ENCODE results near the gene FSD2. TPM values are rescaled to one million over a fixed set of nuclear protein-coding genes. Genes with fewer than 3 reads are reported as not detected.

Gene FSD2
- total RNA-seq, 1 experiment from 2014 or later, result not detected

DNA sequence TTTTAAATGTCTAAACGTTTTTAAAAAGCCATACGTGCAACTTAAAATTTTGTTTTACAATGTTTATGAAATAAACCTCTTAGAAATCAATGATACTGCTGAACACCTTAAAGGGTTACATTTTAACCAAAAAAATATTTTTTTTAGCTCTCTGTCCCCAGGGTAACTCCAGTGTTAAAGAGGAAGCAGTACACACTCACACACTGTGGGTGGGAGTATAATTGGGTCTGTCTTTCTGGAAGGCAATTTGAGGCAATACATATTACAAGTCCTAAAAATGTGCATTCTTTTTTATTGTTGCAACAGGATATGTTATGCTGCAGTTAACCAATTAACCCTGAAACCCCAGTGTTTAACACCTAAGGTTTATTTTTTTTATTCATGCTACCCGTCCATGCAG lies 37.7 kb upstream of the FSD2 start:
- TF ChIP-seq, protein P1, sequence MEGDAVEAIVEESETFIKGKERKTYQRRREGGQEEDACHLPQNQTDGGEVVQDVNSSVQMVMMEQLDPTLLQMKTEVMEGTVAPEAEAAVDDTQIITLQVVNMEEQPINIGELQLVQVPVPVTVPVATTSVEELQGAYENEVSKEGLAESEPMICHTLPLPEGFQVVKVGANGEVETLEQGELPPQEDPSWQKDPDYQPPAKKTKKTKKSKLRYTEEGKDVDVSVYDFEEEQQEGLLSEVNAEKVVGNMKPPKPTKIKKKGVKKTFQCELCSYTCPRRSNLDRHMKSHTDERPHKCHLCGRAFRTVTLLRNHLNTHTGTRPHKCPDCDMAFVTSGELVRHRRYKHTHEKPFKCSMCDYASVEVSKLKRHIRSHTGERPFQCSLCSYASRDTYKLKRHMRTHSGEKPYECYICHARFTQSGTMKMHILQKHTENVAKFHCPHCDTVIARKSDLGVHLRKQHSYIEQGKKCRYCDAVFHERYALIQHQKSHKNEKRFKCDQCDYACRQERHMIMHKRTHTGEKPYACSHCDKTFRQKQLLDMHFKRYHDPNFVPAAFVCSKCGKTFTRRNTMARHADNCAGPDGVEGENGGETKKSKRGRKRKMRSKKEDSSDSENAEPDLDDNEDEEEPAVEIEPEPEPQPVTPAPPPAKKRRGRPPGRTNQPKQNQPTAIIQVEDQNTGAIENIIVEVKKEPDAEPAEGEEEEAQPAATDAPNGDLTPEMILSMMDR (IDR thresholded peaks at IDR 0.05; ENCODE audit: unreplicated experiment), result no peak
- Mint-ChIP-seq H3K36me3 (ENCODE audit: insufficient read depth, unreplicated experiment) (no peaks in the 10 kb centered on the region), H3K4me3 (ENCODE audit: unreplicated experiment) (no peak overlapping the region), H3K9me3 (ENCODE audit: unreplicated experiment) (no peaks in the 10 kb centered on the region), H3K4me1 (ENCODE audit: insufficient read depth, unreplicated experiment) (no peaks in the 10 kb centered on the region), H3K27ac (ENCODE audit: low read depth, unreplicated experiment) (no peak overlapping the region), H3K27me3 (ENCODE audit: insufficient read depth, unreplicated experiment) (no peaks in the 10 kb centered on the region)
- ChIA-PET POLR2A (no interaction called here), CTCF (no interaction called here)
- no TSS peak for BruUV-seq (replicated peaks)
- no peak for DNase-seq (ENCODE audit: unreplicated experiment)
- intact Hi-C loops (cut with micrococcal nuclease), result no loop called here

DNA sequence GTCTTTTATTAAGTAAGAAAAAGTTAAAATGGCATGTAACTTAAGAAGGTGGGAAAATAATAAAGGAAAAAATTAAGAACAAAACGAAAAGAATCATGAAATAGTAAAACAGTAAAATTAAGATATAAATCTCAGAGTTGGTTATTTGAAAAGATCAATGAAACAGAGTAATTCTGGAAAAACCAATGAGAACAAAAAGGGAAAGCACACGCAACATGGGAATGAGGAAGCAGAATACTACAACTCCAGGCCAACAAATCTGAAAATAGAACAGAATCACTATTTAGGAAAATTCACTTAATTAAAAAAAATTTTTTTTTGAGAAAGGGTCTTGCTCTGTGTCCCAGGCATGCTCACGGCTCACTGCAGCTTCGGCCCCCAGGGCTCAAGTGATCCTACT lies 34.3 kb upstream of the FSD2 start:
- Mint-ChIP-seq H3K9me3 (ENCODE audit: unreplicated experiment) (no peaks in the 10 kb centered on the region), H3K4me3 (ENCODE audit: unreplicated experiment) (no peak overlapping the region), H3K4me1 (ENCODE audit: insufficient read depth, unreplicated experiment) (no peaks in the 10 kb centered on the region), H3K27me3 (ENCODE audit: insufficient read depth, unreplicated experiment) (no peaks in the 10 kb centered on the region), H3K27ac (ENCODE audit: low read depth, unreplicated experiment) (no peak overlapping the region), H3K36me3 (ENCODE audit: insufficient read depth, unreplicated experiment) (peaks cover 31% of the 10 kb centered on the region)
- TF ChIP-seq, protein P1 (IDR thresholded peaks at IDR 0.05; ENCODE audit: unreplicated experiment), result no peak
- ChIA-PET POLR2A (no interaction called here), CTCF (interaction anchor here (0.6 to 0.7 kb wide), 2 partner anchors 27 to 30 kb away, joined by 3 to 4 read pairs; no protein-coding TSS in a partner anchor)
- intact Hi-C loops (cut with micrococcal nuclease), result no loop called here
- no peak for DNase-seq (ENCODE audit: unreplicated experiment)
- no TSS peak for BruUV-seq (replicated peaks)

DNA sequence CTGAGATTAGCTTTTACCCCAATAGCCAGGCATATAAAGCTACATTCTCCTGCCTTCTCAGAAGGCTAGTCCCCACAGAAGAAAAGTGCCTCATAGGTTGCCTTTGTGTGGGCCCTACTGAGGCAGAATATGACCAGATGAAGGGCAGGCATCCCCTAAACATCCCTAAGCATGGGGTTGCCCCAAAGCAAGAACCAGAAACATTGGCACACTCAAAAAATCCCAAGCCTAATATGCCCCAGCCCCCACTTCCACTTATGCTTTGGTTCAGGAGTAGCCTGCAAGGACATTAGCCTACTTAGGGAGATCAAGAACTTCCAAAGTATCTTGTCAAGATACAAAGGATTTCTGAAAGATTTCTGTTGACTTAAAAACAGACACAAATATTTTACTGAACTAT lies 33.3 kb upstream of the FSD2 start:
- no peaks in the 10 kb centered on the region for H3K27me3 Mint-ChIP-seq (ENCODE audit: insufficient read depth, unreplicated experiment)
- BruUV-seq (replicated peaks), result no TSS peak
- no peaks in the 10 kb centered on the region for H3K9me3 Mint-ChIP-seq (ENCODE audit: unreplicated experiment)
- ChIA-PET CTCF (interaction anchor here (1.2 kb wide), 1 partner anchor 12 kb away, joined by 4 read pairs; no protein-coding TSS in a partner anchor), POLR2A (no interaction called here)
- no peak overlapping the region for H3K27ac Mint-ChIP-seq (ENCODE audit: low read depth, unreplicated experiment)
- peaks cover 41% of the 10 kb centered on the region for H3K36me3 Mint-ChIP-seq (ENCODE audit: insufficient read depth, unreplicated experiment)
- no peaks in the 10 kb centered on the region for H3K4me1 Mint-ChIP-seq (ENCODE audit: insufficient read depth, unreplicated experiment)
- no peak for DNase-seq (ENCODE audit: unreplicated experiment)
- TF ChIP-seq, protein P1 (IDR thresholded peaks at IDR 0.05; ENCODE audit: unreplicated experiment), result no peak
- intact Hi-C loops (cut with micrococcal nuclease), result no loop called here
- no peak overlapping the region for H3K4me3 Mint-ChIP-seq (ENCODE audit: unreplicated experiment)

DNA sequence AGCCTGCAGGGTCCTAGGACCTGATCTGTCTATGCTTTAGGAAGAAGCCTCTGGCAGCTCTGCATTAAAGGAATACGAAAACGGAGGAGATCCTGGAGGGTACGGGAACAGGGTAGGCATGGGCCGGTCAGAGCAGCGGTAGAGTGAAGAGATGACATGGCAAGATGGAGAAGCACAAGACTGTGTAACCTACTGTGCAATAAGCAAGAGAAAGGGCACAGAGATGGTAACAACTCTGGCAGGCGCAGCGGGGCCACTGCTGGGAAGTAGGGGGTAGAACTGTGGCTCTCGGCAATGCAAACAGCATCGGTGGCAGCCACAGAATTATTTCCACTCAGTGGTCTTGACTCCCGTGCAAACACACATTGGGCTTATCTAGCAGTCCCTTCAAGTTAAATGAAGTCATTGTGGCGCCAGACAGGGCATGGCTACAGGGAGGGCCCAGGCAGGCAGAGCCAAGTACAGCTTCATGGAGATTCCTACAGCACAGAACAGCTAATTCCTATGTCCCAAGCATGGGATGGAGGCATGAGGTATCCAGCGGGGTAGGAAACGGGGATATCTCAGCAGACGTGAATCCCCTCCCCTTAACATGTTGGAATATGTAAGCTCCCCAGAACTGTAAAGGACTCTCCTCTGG lies 32.3 kb upstream of the FSD2 start:
- peak overlapping the region; percentile 10 for H3K27ac Mint-ChIP-seq (ENCODE audit: low read depth, unreplicated experiment)
- H3K27me3 Mint-ChIP-seq (ENCODE audit: insufficient read depth, unreplicated experiment), result no peaks in the 10 kb centered on the region
- H3K9me3 Mint-ChIP-seq (ENCODE audit: unreplicated experiment), result no peaks in the 10 kb centered on the region
- intact Hi-C loops (cut with micrococcal nuclease), result no loop called here
- POLR2A ChIA-PET, result interaction anchor here (0.6 kb wide), 1 partner anchor 88 kb away, joined by 3 read pairs; no protein-coding TSS in a partner anchor
- no peak for DNase-seq (ENCODE audit: unreplicated experiment)
- CTCF ChIA-PET, result interaction anchor here (0.6 to 1.2 kb wide), 3 partner anchors 12 to 186 kb away, joined by 3 to 4 read pairs (median 3); no protein-coding TSS in a partner anchor
- H3K4me1 Mint-ChIP-seq (ENCODE audit: insufficient read depth, unreplicated experiment), result peaks cover 1% of the 10 kb centered on the region
- TF ChIP-seq, protein P1 (IDR thresholded peaks at IDR 0.05; ENCODE audit: unreplicated experiment), result no peak
- peaks cover 51% of the 10 kb centered on the region for H3K36me3 Mint-ChIP-seq (ENCODE audit: insufficient read depth, unreplicated experiment)
- H3K4me3 Mint-ChIP-seq (ENCODE audit: unreplicated experiment), result no peak overlapping the region
- BruUV-seq (replicated peaks), result no TSS peak

All from MCF 10A (cell line).